ENCODE results near the gene FANCM. TPM values are rescaled to one million over a fixed set of nuclear protein-coding genes. Genes with fewer than 3 reads are reported as not detected.

FANCM gene
- total RNA-seq, 1 donor from 2014 or later: 4.2 TPM

- DNase-seq (ENCODE audit: low read depth) (no peak), FAIRE-seq (no peak)
- H3K36me3 Mint-ChIP-seq (ENCODE audit: low read depth, unreplicated experiment): peaks cover 4% of the 10 kb centered on the region
- H3K9me3 Mint-ChIP-seq (ENCODE audit: unreplicated experiment): no peaks in the 10 kb centered on the region
- no peaks in the 10 kb centered on the region for H3K27me3 ChIP-seq (ENCODE audit: insufficient read depth, low read length)
- H2AFZ ChIP-seq (ENCODE audit: low read depth, low read length): no peak overlapping the region
- no peak overlapping the region for H3K27ac Mint-ChIP-seq (ENCODE audit: unreplicated experiment)
- H3K4me1 Mint-ChIP-seq (ENCODE audit: low read depth, unreplicated experiment): peaks cover 22% of the 10 kb centered on the region
- H3K4me1 ChIP-seq (ENCODE audit: insufficient read depth, low read length): peaks cover 9% of the 10 kb centered on the region
- TF ChIP-seq EZH2 (IDR thresholded peaks at IDR 0.05; ENCODE audit: insufficient read depth, low read length) (no peak), CTCF (IDR thresholded peaks at IDR 0.05; ENCODE audit: insufficient read depth, low read depth, low read length) (no peak)
- H3K36me3 ChIP-seq (ENCODE audit: insufficient read depth, low read length): peaks cover 19% of the 10 kb centered on the region
- no peak overlapping the region for H3K4me3 Mint-ChIP-seq (ENCODE audit: unreplicated experiment)
- no peak overlapping the region for H3K27ac ChIP-seq (ENCODE audit: low read depth, low read length)
- no peaks in the 10 kb centered on the region for H3K9me3 ChIP-seq (ENCODE audit: insufficient read depth, low read depth, low read length)
- H3K9ac ChIP-seq (ENCODE audit: low read length): no peak overlapping the region
- peaks cover 88% of the 10 kb centered on the region for H3K79me2 ChIP-seq (ENCODE audit: insufficient read depth, low read length)
- no peak overlapping the region for H3K4me3 ChIP-seq (ENCODE audit: insufficient read depth, low read depth, low read length)
- no peaks in the 10 kb centered on the region for H3K27me3 Mint-ChIP-seq (ENCODE audit: low read depth, unreplicated experiment)
- no peak overlapping the region for H3K4me2 ChIP-seq (ENCODE audit: low read length)
- H4K20me1 ChIP-seq (ENCODE audit: insufficient read depth, low read length): peaks cover 45% of the 10 kb centered on the region
These were observed 41.5 kb upstream of the FANCM start for GRCh38 chr14:45094275-45094674.

- no peak overlapping the region for H3K4me3 Mint-ChIP-seq (ENCODE audit: unreplicated experiment)
- Histone ChIP-seq H3K27me3 (ENCODE audit: insufficient read depth, low read length) (no peaks in the 10 kb centered on the region), H3K4me1 (ENCODE audit: insufficient read depth, low read length) (peaks cover 2% of the 10 kb centered on the region), H3K4me3 (ENCODE audit: insufficient read depth, low read depth, low read length) (no peak overlapping the region), H3K9me3 (ENCODE audit: insufficient read depth, low read depth, low read length) (no peaks in the 10 kb centered on the region), H3K79me2 (ENCODE audit: insufficient read depth, low read length) (peaks cover 81% of the 10 kb centered on the region), H2AFZ (ENCODE audit: low read depth, low read length) (no peak overlapping the region), H3K9ac (ENCODE audit: low read length) (no peak overlapping the region), H4K20me1 (ENCODE audit: insufficient read depth, low read length) (peaks cover 36% of the 10 kb centered on the region), H3K27ac (ENCODE audit: low read depth, low read length) (no peak overlapping the region), H3K4me2 (ENCODE audit: low read length) (no peak overlapping the region), H3K36me3 (ENCODE audit: insufficient read depth, low read length) (peaks cover 24% of the 10 kb centered on the region)
- H3K9me3 Mint-ChIP-seq (ENCODE audit: unreplicated experiment): no peaks in the 10 kb centered on the region
- TF ChIP-seq EZH2 (IDR thresholded peaks at IDR 0.05; ENCODE audit: insufficient read depth, low read length) (no peak), CTCF (IDR thresholded peaks at IDR 0.05; ENCODE audit: insufficient read depth, low read depth, low read length) (no peak)
- no peak overlapping the region for H3K27ac Mint-ChIP-seq (ENCODE audit: unreplicated experiment)
- FAIRE-seq (no peak), DNase-seq (ENCODE audit: low read depth) (no peak)
- peaks cover 14% of the 10 kb centered on the region for H3K4me1 Mint-ChIP-seq (ENCODE audit: low read depth, unreplicated experiment)
- H3K27me3 Mint-ChIP-seq (ENCODE audit: low read depth, unreplicated experiment): no peaks in the 10 kb centered on the region
- peaks cover 9% of the 10 kb centered on the region for H3K36me3 Mint-ChIP-seq (ENCODE audit: low read depth, unreplicated experiment)
These were observed 40.6 kb upstream of the FANCM start for GRCh38 chr14:45095143-45095542.

GRCh38 chr14:45096218-45096617, 39.5 kb upstream of the FANCM start:
- DNase-seq (ENCODE audit: low read depth) (no peak), FAIRE-seq (no peak)
- no peak overlapping the region for H3K27ac Mint-ChIP-seq (ENCODE audit: unreplicated experiment)
- Histone ChIP-seq H2AFZ (ENCODE audit: low read depth, low read length) (no peak overlapping the region), H3K27ac (ENCODE audit: low read depth, low read length) (no peak overlapping the region), H3K4me3 (ENCODE audit: insufficient read depth, low read depth, low read length) (no peak overlapping the region), H4K20me1 (ENCODE audit: insufficient read depth, low read length) (peaks cover 26% of the 10 kb centered on the region), H3K36me3 (ENCODE audit: insufficient read depth, low read length) (peaks cover 28% of the 10 kb centered on the region), H3K4me1 (ENCODE audit: insufficient read depth, low read length) (no peaks in the 10 kb centered on the region), H3K9me3 (ENCODE audit: insufficient read depth, low read depth, low read length) (no peaks in the 10 kb centered on the region), H3K27me3 (ENCODE audit: insufficient read depth, low read length) (no peaks in the 10 kb centered on the region), H3K4me2 (ENCODE audit: low read length) (no peak overlapping the region), H3K9ac (ENCODE audit: low read length) (no peak overlapping the region), H3K79me2 (ENCODE audit: insufficient read depth, low read length) (peaks cover 80% of the 10 kb centered on the region)
- peaks cover 8% of the 10 kb centered on the region for H3K4me1 Mint-ChIP-seq (ENCODE audit: low read depth, unreplicated experiment)
- no peaks in the 10 kb centered on the region for H3K9me3 Mint-ChIP-seq (ENCODE audit: unreplicated experiment)
- peaks cover 9% of the 10 kb centered on the region for H3K36me3 Mint-ChIP-seq (ENCODE audit: low read depth, unreplicated experiment)
- H3K4me3 Mint-ChIP-seq (ENCODE audit: unreplicated experiment): no peak overlapping the region
- H3K27me3 Mint-ChIP-seq (ENCODE audit: low read depth, unreplicated experiment): no peaks in the 10 kb centered on the region
- no peak for TF ChIP-seq EZH2 (IDR thresholded peaks at IDR 0.05; ENCODE audit: insufficient read depth, low read length)
- TF ChIP-seq CTCF (IDR thresholded peaks at IDR 0.05; ENCODE audit: insufficient read depth, low read depth, low read length): no peak
